ENCODE data around the gene ZNF609.

The ZNF609 gene

DNA sequence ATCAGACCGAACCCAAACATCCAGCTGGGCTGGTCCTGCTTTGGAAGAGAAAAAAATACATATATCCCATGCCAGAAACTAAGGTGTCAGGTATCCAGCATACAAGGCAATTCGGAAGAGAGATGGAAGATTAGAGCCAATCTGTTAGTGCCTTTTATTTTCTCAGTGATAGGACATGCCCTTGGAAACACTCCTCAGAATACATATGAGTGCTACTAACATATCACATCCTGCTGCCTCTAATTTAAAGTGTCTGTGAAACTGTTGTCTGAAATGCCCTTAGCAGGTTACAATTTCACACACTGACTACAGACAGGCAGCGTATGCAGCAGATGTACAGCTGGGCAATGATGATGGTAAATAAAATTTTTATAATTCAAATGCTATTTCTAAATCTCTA, 236.1 kb downstream of the ZNF609 start:
- DNase-seq (ENCODE audit: low read depth): no peak

DNA sequence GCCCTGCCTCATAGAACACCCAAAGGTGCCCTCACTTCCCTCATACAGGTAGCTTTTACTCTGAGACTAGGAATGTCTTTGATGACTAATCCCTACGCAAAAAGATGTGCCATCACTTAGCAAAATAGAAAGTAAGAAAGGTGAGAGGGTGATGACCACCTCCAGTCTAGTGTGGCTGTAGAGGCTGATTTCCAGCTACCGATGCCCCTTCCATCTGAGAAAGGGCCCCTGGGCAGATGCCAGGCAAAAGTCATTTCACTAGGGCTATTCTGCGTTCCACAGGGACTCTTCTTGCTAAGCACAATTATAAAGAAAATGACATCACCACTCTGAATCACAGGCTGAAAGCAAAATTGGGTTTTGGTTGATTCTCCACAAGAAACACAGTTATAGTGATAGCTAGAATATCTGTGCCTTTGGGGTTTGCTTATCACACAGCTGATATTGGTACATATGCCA, 237.6 kb downstream of the ZNF609 start:
- DNase-seq (ENCODE audit: low read depth): no peak

DNA sequence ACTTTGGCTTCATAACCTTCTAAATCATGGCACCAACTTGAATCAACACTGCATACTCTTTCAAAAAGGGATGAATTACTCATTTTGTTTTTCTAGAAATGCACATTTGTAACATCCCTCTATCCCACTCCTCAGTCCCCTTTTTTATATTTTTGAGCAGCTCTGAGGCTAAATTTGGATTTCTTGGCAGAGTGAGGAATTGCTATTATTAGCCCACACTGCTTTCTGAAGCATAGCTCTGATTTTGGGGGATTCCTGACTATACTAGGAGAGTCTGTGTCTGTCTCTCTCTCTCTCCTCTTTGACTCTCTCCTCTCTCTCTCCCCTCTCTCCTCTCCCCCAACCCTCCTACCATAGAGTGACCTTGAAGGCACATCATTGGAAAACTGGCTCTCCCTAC, 238.4 kb downstream of the ZNF609 start:
- no peak for DNase-seq (ENCODE audit: low read depth)

DNA sequence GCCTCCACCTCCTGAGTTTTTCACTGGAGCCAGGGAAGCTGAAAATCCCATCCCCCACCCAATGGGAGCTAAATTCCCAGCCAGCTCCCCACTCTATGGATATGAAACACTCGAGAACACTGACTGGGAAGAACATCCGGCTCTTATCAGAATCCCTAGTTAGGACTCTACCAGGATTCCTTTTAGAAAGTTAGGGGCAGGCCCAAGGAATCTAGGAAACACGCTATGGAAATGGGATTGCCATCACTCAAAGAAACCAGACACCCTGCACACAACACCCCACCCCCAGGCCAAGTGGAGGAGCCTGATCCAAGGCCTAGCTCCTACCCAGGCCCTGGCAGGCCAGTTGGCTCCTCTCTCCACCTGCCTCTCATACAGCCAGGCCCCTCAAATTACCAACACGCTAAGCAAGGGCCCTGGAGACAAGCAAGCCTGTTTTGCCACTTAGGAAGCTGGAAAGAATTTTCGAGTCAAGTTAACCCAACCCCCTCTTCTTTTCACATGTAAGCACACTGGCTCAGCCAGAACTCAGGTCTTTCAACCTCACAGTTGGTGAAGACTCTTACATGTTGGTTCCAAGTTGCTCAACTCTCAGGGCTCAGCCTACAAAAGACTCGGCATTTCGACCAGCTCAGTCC, 239.5 kb downstream of the ZNF609 start:
- DNase-seq (ENCODE audit: low read depth): no peak

DNA sequence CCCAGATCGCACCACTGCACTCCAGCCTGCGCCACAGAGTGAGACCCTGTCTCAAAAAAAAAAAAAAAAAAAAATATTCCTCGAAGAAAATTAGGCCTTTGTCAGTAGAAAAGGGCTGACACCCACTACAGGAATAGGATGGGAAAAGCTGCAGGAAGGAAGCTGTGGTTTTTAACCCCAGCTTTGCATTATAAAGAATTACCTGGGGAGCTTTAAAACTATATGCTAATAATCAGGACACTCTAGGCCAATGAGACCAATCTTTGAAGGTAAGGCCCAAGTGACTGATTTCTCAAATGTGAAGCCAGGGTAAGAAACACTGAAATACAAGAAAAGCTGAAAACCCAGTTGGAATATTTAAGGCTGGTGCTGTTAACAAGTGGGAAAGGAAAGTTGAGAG, 240.7 kb downstream of the ZNF609 start:
- DNase-seq (ENCODE audit: low read depth): no peak

DNA sequence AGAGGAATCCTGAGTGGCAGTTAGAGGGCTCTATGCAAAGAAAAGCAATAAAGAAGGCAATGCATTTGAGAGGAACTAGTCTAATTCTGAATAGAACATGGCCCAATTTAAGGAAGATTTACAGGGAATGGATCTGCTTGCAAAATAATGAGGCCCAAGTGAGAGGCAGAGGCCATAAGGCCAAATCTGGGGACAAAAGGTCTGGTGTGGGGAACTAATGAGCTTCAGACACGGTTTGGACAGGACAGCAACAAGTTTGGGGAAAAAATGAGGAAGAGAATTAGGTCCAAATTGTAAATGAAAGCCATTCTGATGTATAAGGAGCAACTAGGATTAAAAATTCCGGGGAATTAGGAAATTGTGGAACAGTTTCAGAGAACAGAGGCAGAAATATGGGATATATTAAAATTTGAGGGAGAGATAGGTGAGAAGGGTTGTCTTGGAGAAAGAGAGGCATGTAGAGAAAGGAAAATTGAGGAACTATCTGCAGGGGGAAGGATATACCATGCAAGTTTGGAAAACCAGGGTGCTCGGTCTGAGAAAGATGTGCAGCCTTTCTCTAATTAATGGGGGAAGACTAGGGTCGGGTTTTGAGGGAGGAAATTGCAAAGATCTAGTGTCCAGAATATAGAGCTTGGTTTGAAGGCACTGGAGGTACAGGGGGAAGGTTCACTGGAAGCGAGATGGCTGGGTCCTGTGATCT, 241.3 kb downstream of the ZNF609 start:
- no peak for DNase-seq (ENCODE audit: low read depth)

DNA sequence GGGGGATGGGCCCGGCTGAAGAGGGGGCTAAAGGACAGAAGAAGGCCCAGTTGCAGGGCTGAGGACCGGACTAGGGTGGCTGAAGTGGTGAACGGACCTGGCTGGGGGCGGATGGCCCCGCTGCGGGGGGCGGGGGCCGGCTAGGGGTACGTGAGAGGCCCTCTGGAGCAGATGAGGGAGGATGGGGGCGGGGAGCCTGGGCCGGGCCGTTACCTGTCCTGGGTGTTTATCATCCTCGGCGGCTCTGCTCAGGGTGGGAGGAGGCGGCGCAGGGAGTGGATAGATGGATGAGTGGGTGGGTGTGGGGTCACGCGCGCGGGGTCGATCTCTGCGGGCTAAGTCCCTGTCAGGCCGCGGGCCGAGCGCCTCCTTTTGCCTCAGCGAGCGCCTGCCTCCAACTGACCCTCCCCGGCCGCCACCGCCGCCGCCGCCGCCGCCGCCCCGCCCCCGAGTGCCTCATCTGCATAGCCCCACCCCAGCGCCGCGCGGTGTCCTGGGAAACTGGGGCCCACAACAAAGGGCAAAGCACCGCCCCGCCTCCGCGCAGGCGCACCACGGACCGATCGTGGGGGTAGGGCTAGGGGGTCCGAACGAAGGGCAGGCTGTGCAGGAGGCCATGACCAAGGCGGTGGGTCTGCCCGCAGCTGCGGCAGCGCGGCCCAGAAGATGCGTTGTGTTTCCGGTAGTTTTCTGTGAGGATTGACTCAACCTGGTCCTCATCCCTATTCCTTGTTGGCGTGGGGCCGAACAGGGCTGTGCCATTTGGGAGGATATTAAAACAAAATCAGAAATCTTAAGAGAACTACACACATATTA, 242.6 kb downstream of the ZNF609 start:
- DNase-seq (ENCODE audit: low read depth): peak; percentile 81

DNA sequence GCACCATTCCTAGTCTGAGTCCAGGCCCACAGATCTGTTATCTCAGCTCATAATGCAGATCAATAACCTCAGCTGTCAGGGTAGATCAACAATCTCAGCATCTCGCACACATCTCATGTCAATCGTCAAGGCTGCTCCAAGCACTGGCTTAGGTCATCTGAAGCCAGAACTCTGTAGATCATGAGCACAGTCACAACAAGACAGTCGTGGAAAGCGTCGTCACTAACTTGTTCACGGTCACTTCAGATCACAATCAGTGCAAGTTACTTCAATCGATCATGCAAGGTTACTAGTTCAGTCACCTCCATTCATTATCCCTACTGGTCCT, 243.2 kb downstream of the ZNF609 start:
- no peak for DNase-seq (ENCODE audit: low read depth)

DNA sequence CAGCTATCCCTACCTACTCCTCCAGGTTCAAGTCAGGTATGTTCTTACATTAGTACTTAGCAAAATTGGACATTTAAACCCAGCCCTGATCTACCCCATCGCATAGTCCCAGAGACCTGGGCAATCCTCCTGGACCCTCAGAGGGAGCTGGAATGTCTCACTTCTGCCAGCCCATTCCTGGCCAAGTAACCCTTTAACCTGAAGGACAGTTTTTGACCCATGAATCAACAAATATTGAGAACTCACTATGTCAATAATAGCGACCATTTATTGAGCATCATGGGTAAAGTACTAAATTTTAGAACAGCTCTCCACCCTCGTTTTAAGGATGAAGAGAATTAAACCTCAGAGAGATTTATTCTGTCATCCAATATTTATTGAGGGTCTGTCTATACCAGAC, 244.6 kb downstream of the ZNF609 start:
- no peak for DNase-seq (ENCODE audit: low read depth)

DNA sequence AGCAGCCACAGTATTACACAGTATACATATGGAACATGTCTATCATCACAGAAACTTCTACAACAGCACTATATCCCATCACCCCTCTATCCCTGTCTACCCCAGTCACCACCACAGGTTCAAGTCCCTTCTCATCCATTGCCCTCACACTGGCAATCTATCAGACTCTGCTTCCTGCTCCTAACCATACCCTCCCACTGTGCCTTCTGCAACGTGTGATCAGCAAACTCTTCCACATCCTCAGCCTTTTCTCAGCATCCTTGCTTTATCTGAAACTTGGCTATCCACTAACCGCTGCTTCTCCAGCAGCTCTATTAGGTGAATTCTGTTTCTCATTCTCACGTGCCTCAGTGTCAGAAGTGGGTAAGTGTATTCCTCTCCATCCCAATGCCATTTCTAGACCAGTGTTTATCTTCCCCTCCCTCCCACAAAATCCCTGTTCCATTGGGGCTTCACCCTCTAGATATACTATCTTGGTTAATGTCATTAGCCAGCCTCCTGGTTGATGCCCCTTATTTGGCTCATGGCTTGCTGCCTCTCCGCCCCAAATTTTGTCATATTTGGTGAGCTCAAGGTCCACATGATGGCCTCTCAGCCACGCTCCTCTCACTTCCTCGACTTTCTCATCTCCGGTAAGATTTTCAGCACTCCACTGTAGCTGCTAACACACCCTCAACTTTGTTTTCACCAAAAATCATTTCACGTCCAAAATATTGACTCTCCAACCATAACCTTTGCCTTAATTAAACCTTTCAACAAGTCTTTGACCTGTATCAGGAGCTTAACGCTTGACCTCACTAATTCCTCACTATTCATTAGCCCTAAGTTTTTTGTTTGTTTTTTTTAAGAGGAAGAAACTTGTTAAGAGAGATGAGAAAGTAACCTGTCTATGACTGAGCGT, 245.9 kb downstream of the ZNF609 start:
- DNase-seq (ENCODE audit: low read depth): no peak

DNA sequence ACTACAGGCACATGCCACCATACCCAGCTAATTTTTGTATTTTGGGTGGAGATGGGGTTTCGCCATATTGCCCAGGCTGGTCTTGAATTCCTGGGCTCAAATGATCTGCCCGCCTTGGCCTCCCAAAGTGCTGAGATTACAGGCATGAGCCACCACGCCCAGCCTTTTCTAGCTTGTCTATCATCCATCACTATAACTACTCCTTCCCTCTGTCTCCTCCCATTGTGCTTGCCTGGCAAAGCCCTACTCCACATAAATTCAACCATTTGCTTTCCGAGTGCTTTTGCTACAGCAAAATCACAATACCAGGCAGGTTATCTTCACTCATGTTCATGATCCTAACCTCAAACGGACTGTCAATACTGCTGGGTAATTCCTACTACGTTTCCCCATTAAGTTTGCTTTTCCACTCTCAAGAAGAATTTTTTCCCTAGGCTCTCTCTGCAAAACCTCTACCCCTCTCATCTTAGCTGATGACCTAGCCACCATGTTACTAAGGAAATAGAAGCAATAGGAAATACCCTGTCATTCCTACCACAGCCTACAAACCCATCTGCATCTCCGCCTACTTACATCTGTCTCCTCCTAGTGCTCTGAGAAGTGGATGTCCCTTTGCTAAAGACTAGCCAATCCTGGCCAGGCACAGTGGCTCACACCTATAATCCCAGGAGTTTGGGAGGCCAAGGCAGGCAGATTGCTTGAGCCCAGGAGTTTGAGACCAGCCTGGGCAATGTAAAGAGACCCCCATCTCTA, 250.5 kb downstream of the ZNF609 start:
- no peak for DNase-seq (ENCODE audit: low read depth)

DNA sequence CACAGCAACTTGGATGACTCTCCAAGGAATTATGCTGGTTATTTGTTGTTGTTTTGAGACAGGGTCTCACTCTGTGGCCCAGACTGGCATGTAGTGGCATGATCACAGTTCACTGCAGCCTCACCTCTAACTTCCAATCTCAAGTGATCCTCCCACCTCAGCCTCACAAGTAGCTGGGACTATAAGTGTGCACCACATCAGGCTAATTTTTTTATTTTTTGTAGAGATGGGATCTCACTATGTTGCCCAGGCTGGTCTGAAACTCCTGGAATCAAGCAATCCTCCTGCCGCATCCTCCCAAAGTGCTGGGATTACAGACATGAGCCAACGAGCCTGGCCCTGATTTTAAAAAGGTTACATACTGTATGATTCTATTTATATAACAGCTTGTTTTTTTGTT, 252.0 kb downstream of the ZNF609 start:
- DNase-seq (ENCODE audit: low read depth): no peak

DNA sequence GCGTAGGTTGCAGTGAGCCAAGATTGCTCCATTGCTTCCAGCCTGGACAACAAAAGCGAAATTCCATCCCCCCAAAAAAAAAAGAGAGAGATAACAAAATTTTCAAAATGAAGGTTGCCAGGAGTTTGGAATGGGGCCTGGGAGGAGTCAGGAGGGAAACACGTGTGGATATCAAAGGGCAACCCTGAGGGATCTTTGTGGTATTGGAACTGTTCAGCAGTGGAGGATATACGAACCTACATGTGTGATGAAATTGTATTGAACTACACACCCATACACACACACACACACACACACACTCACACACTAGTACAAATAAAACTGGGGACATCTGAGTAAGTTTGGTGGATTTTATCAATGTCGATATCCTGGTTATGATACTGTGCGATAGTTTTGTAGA, 253.2 kb downstream of the ZNF609 start:
- no peak for DNase-seq (ENCODE audit: low read depth)

DNA sequence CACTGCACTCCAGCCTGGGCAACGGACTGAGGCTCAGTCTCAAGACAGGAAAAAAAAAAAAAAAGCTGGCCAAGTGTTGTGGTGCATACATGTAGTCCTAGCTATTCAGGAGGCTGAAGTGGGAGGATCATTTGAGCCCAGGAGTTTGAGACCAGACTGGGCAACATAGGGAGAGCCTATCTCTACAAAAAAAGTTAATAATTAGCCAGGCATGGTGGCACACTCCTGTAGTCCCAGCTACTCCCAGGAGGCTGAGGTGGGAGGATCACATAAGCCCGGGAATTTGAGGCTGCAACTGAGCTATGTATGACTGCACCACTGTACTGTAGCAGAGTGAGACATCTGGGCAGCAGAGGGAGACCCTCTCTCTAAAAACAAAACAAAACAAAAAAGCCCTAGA, 256.1 kb downstream of the ZNF609 start:
- no peak for DNase-seq (ENCODE audit: low read depth)

DNA sequence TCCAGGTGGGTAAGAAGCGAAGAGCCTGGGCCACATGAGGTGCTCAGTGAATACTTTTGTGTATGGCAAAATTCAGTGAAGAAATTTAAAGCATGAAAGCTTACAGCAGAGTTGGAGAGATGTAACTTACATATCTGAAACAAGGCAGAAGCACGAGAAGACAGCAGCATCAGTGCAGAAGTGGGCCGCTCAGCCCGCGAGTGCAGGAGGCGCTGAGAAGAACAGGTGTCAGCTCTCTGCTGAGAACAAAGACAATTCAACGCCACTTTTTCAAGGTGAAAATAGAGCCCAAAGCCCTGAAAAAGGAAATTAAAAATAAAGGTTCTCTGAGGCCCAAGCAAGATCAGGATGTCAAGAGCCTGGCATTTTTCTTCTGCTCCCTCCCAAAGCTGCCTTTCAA, 256.8 kb downstream of the ZNF609 start:
- DNase-seq (ENCODE audit: low read depth): no peak

DNA sequence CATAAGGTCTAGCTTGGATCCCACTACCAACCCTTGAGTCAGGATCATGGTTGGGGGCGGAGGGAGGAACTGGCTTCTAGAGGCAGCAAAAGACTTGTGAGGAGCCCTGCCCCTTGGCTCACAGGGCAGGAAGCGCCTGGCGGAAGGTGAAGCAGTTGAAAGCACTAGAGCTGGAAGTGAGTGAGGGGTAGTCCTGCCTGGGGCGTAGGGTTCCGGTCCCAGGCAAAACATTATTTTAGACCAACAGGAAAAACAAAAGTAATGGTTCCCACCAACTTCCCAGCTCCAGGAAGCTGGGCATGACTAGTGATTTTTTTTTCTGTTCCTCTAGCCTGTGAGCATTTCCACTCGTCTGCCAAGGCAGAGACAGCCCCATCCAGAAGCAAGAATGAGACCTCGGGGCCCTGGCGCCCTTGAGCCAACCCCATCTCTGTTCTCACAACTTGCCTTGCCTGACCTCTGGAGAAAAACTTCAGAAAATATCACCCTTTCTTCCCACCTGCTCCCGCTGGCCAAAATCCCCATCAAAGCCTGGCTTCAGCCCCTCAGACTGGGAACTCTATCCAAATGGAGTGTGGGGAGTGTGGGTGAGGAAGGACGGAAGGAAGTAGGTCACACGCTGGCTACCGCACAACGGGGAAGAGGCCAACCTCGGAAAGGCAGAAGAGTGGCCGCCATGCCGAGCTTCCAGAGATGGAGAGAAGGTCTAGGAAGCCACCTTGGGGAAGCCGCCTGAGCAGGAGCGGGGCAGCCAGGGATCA, 257.5 kb downstream of the ZNF609 start:
- no peak for DNase-seq (ENCODE audit: low read depth)

DNA sequence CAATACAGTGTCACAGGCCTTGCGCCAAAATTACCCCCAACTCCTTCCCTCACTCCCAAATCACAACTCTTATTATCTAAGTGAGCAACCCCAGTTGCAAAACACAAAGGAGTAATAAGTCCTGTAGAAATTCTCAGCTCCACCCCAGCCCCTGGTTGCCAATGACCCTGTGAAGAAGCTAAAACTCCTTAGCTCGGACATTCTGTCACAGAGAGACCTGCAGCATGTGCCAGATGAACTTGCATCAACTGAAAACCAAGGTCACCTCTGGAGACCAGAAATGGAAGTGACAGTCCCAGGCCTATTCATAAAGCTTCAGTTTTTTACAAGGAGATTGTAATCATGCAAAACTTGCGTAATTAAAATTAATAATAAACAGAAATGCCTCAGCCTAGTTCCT, 259.8 kb downstream of the ZNF609 start:
- no peak for DNase-seq (ENCODE audit: low read depth)

DNA sequence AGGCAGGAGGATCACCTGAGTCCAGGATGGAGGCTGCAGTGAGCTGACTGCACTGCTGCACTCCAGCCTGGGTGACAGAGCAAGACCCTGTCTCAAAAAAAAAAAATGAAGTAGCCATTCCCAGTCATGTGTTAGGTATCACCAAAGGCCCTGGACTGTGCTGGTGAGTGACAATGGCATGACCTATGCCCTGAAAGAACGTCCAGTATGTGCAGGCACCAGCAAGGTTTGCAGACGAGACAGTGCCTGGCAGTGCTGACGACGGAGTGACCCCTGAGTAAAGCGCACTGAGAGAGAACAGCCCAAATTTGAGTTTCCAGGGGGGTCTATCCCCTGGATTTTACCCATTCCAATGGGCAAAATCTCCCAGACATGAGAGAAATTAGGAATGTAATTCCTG, 269.8 kb downstream of the ZNF609 start:
- no peak for DNase-seq (ENCODE audit: low read depth)

DNA sequence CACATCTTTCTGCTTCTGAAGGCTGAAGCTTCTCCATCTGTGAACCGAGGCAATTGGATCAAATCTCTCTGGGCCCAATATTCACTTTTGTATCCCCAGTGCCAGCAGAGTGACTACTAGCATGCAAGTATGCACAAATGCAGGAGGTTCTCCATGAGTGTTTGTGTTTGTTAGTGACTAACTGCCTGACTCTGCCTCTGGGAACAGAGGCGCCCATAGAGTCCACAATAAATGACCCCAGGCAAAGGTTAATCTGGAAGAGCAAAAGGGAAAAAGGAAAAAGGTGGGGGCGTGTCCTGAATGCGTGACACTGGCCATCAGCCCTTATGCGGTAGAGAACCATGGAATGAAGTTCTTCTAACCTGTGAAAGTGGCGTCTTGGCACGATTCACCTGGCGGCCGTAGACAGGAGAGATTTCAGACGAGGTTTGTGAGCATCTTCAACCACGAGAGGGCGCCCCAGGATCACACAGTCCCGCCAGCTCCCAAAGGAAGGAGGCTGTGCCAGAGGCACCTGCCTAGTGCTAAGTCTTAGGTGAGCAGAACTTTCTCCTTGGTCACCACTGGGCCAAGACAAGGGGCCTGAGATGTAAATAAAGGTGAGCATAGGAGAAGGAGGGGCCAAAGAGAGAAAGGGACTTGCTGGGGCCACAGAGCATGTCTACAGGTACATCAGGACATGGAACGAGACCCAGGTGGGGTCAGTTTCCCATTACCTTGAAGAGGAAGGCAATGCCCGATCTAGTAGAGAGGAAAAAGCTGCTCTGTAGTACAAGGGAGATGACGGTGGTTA, 270.8 kb downstream of the ZNF609 start:
- DNase-seq (ENCODE audit: low read depth): peak; percentile 56

DNA sequence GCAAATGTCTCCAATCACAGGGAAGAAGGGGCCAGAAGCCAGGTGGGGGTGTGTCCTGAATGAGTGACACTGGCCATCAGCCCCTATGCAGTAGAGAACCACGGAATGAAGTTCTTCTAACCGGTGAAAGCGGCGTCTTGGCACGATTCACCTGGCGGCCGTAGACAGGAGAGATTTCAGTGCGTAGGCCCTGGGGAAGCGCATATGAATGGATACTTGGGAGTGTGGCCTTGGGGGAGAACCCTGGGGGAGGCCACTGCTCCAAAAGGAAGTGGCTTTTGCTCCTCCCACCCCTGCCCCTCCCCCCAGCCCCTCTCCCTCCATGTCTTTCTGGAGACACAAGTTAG, 271.4 kb downstream of the ZNF609 start:
- no peak for DNase-seq (ENCODE audit: low read depth)

Measured in HS-27A (cell line).